ENCODE measurements around the gene NXPH4. TPM values are rescaled to one million over a fixed set of nuclear protein-coding genes. Genes with fewer than 3 reads are reported as not detected.

Gene NXPH4
- total and polyA plus RNA-seq, 10 of the 15 experiments (the other 5 are each of a cell fraction or from before 2014, with no cell fraction given), result 0.03 to 0.26 TPM; not detected in 8

- no peak overlapping the region for H3K27ac ChIP-seq (ENCODE audit: control insufficient read depth, insufficient read depth)
- TF ChIP-seq MLLT1 (IDR thresholded peaks at IDR 0.05) (no peak), IKZF1 (conservative IDR thresholded peaks at IDR 0.05) (0 out of 2 replicates have a peak, but pooled peaks have one; percentile 11), SUZ12 (IDR thresholded peaks at IDR 0.05; ENCODE audit: unreplicated experiment) (peak; percentile 66)
- ChIA-PET SMC1A (ENCODE audit: uncharacterized antibody, unreplicated experiment) (interaction anchor here (2.3 kb wide), 1 partner anchor 13 kb away, joined by 10 read pairs; the partner anchor contains the start of gene SHMT2), RAD21 (ENCODE audit: unreplicated experiment) (interaction anchor here (0.6 to 2.2 kb wide), 3 partner anchors 12 to 26 kb away, joined by 3 to 9 read pairs (median 3); partner anchors contain the start of gene SHMT2), CTCF (interaction anchor here (1.1 to 2.5 kb wide), 4 partner anchors 10 to 44 kb away, joined by 3 to 10 read pairs (median 7); partner anchors contain the start of gene SHMT2), POLR2A (no interaction called here)
- WGBS (ENCODE audit: insufficient coverage, insufficient replicate concordance, low lambda C conversion rate, missing lambda C conversion rate), result 6% methylated on average over 45 of the region's 63 CpGs
- no peak overlapping the region for H3K9ac ChIP-seq (ENCODE audit: control insufficient read depth, insufficient read depth, low read length)
- H2AFZ ChIP-seq (ENCODE audit: control insufficient read depth, low read depth, low read length), result peak overlapping the region; percentile 15; the same call in 1 of the 2 replicates
- BruUV-seq (replicated peaks), result no TSS peak
- DNase-seq (ENCODE audit: low read depth, low spot score) (no peak), ATAC-seq (no peak), FAIRE-seq (no peak)
- in situ Hi-C loops (cut with MboI) (no loop called here), intact Hi-C loops (cut with micrococcal nuclease; ENCODE audit: unreplicated experiment) (no loop called here)
- peaks cover 13% of the 10 kb centered on the region for H3K4me1 ChIP-seq (ENCODE audit: control insufficient read depth, insufficient read depth, low read length)
- H3K4me2 ChIP-seq (ENCODE audit: control insufficient read depth, insufficient read depth), result peak overlapping the region; percentile 93
- peaks cover 36 to 41% of the 10 kb centered on the region in 2 experiments for H3K27me3 ChIP-seq (replicated peaks in 1 of 2; ENCODE audit: control insufficient read depth in 2 of 2, insufficient read depth in 2 of 2, low read length in 1 of 2)
- H3K36me3 ChIP-seq (ENCODE audit: control insufficient read depth in 2 of 2, insufficient read depth in 2 of 2, low read length in 1 of 2), result no peaks in the 10 kb centered on the region
- no peaks in the 10 kb centered on the region for H4K20me1 ChIP-seq (ENCODE audit: control insufficient read depth, insufficient read depth)
- H3K79me2 ChIP-seq (ENCODE audit: control insufficient read depth, insufficient read depth, low read length), result no peaks in the 10 kb centered on the region
- H3K9me3 ChIP-seq (replicated peaks; ENCODE audit: control insufficient read depth, insufficient read depth, low read length), result no peaks in the 10 kb centered on the region
- H3K4me3 ChIP-seq, result peak overlapping the region; percentile 41; the same call in 1 of the 2 replicates
Observed at GRCh38 chr12:57216921-57217879, 606 bp downstream of the NXPH4 start.
